WTC11 (cell line): ENCODE data around the gene ZNF800.

Experiments
- CTCF ChIP-seq: fragments of 200-600 bp; IDR thresholded peaks from 2 replicates; pipeline ENCODE4 v1.8.0; 2022; ENCODE audit warnings: antibody characterized with exemption
- E2F4 ChIP-seq: sonication (generic); formaldehyde crosslinking; IDR thresholded peaks from 2 replicates; pipeline ENCODE4 v1.8.1; 2022; ENCODE audit warnings: low read depth, mild to moderate bottlenecking, moderate library complexity, missing genetic modification reagents, borderline replicate concordance
- FOXP1 ChIP-seq: sonication (generic); formaldehyde crosslinking; IDR thresholded peaks from 2 replicates; pipeline ENCODE4 v1.8.0; 2022; ENCODE audit warnings: missing genetic modification reagents, mild to moderate bottlenecking, moderate library complexity, borderline replicate concordance
- GRHL2 ChIP-seq: fragments of 250-450 bp; sonication (Bioruptor Pico); IDR thresholded peaks from 2 replicates; pipeline ENCODE4 v1.8.0; 2022; ENCODE audit warnings: mild to moderate bottlenecking, moderate library complexity; ENCODE audit not compliant: insufficient replicate concordance, severe bottlenecking
- NFYB ChIP-seq: sonication (generic); formaldehyde crosslinking; conservative IDR thresholded peaks from 2 replicates; pipeline ENCODE4 v1.8.0; 2022; ENCODE audit warnings: low read depth, missing genetic modification reagents
- PRDM15 ChIP-seq: sonication (generic); formaldehyde crosslinking; IDR thresholded peaks from 2 replicates; pipeline ENCODE4 v1.8.0; 2022; ENCODE audit warnings: missing genetic modification reagents
- PREB ChIP-seq: sonication (generic); formaldehyde crosslinking; IDR thresholded peaks from 2 replicates; pipeline ENCODE4 v1.8.1; 2022; ENCODE audit warnings: mild to moderate bottlenecking, missing genetic modification reagents, moderate library complexity, borderline replicate concordance
- TP53 ChIP-seq: sonication (generic); formaldehyde crosslinking; IDR thresholded peaks from 2 replicates; pipeline ENCODE4 v1.8.1; 2023; ENCODE audit warnings: mild to moderate bottlenecking, missing genetic modification reagents
- ZNF138 ChIP-seq: sonication (generic); formaldehyde crosslinking; conservative IDR thresholded peaks from 2 replicates; pipeline ENCODE4 v1.8.1; 2022; ENCODE audit warnings: mild to moderate bottlenecking, moderate library complexity, missing genetic modification reagents
- ZNF263 ChIP-seq: sonication (generic); formaldehyde crosslinking; IDR thresholded peaks from 2 replicates; pipeline ENCODE4 v1.8.1; 2022; ENCODE audit warnings: low read depth, mild to moderate bottlenecking, moderate library complexity, missing genetic modification reagents
- ZSCAN18 ChIP-seq: fragments of 250-450 bp; sonication (Bioruptor Pico); IDR thresholded peaks from 2 replicates; pipeline ENCODE4 v2.1.2; 2022; ENCODE audit warnings: mild to moderate bottlenecking, moderate library complexity

- TF ChIP-seq E2F4, result no peak
- no peak for TF ChIP-seq CTCF
- no peak for TF ChIP-seq PREB (CRISPR knock-in tag)
- TF ChIP-seq TP53 (CRISPR knock-in tag), result no peak
- no peak for TF ChIP-seq FOXP1 (CRISPR knock-in tag)
- no peak for TF ChIP-seq GRHL2
- TF ChIP-seq ZNF263 (CRISPR knock-in tag), result no peak
- no peak for TF ChIP-seq NFYB (CRISPR knock-in tag)
- TF ChIP-seq ZNF138 (CRISPR knock-in tag), result no peak
- TF ChIP-seq ZSCAN18 (CRISPR knock-in tag), result no peak
- no peak for TF ChIP-seq PRDM15
Observed at GRCh38 chr7:127413326-127413725, 20.8 kb upstream of the ZNF800 start.
